Muscle of arm (tissue), 12 donors: ENCODE data around the gene TTLL11. TPM values are rescaled to one million over a fixed set of nuclear protein-coding genes. Genes with fewer than 3 reads are reported as not detected.

Experiments used
- DNase-seq: peaks from one replicate; pipeline ENCODE4 v3.0.0-alpha.2; 2013
- polyA plus RNA-seq, 12 donors: library from polyadenylated mRNA; unstranded; fragments of 120-200 nt; gene quantifications; one replicate each; pipeline ENCODE4 v1.2.1, GENCODE V29; 2013; ENCODE audit not compliant: insufficient read length in 12 of 12

Gene TTLL11
- polyA plus RNA-seq, 12 donors = 13.0 to 36.5 (median 27.4) TPM; not detected in 1

DNA sequence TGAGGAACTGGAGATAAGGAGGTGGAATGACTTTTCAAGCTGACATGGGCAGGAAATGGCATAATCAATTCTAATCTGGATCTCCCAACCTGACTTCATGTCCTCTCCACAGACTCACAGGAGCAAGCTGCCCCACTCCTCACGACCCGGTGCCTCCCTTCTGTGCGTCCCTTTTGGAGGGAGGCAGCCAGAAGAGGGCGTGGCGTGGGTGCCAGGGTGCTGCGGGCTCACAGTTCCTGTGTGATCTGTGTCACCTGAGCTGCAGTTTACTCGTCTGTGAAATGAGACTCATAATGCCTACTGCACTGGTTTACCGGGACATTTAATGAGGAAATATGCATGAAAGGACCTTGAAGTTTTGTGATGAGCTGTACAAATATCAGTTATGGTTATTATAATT lies 234.3 kb downstream of the TTLL11 start:
- DNase-seq = no peak

DNA sequence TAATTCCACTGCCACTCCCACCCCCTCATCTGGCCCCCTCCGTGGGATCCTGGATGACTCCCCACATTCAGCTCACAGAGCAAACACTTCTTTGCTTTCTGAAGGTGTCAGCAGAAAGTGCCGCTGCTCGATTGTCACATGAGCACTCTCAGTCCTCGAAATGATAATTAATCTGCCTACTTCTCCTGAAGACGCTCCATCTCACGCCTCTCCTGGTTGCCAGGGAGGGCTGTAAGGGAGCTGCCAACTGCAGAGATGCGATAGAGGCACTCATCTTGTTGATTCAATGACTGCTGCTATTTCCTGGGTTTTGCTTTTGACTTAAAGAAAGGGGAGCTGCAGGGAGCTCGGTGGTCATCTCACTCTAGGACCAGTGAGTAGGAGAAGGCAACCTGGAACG lies 235.2 kb downstream of the TTLL11 start:
- no peak for DNase-seq

DNA sequence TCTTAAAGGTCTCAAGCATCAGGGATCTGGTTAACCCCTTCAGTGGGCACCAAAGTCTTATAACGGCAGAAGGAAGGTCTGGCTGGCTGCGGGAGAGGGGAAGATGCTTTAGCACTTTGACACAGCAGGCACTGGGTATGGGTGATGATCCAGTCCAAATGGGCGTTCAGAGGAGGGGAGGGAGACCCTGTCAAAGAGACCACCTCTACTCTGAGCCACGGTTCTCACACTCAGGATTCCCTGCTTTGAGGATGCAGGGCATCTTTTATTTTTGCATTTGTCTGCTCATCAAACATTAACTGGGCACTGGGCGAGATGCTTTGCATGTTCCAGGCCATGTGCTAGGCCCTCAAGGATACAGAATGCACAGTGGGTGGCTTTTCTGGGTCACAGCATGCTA lies 237.6 kb downstream of the TTLL11 start:
- DNase-seq = no peak

DNA sequence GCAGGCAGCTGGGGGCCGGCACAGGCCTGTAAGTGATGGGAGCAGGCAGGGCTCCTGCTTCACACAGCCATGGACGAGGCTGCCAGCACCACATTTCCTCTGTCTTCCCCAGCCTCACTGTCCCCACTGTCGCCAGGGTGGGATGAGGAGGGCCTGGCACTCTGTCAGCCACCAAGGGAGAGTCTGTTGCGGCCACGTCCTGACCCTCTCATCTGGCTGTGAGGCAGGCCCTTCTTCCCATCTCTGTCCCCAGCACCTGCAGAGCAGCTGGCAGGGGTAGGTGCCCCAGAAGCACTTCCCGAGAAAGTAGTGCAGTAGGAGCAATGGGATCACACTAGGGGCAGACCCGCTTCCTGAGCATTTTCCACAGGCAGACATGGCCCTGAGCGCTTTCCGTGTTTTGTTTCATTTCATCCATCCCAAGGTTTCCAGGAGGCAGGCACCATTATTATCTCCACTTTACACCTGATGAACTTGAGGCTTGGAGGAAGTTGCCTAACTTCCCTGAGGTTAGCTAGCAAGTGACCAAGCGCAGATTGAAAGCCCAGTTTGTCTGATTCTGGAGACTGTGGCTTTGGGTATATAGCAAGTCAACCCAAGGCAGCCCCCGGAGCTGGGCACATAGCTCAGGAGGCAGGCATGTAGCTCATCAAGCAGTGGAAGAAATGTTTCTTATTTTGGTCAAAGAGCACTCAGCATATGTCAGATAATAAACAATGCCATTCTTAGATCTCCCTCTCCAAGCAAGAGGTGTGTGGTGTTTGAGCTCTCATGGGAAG lies 239.3 kb downstream of the TTLL11 start:
- DNase-seq = no peak

DNA sequence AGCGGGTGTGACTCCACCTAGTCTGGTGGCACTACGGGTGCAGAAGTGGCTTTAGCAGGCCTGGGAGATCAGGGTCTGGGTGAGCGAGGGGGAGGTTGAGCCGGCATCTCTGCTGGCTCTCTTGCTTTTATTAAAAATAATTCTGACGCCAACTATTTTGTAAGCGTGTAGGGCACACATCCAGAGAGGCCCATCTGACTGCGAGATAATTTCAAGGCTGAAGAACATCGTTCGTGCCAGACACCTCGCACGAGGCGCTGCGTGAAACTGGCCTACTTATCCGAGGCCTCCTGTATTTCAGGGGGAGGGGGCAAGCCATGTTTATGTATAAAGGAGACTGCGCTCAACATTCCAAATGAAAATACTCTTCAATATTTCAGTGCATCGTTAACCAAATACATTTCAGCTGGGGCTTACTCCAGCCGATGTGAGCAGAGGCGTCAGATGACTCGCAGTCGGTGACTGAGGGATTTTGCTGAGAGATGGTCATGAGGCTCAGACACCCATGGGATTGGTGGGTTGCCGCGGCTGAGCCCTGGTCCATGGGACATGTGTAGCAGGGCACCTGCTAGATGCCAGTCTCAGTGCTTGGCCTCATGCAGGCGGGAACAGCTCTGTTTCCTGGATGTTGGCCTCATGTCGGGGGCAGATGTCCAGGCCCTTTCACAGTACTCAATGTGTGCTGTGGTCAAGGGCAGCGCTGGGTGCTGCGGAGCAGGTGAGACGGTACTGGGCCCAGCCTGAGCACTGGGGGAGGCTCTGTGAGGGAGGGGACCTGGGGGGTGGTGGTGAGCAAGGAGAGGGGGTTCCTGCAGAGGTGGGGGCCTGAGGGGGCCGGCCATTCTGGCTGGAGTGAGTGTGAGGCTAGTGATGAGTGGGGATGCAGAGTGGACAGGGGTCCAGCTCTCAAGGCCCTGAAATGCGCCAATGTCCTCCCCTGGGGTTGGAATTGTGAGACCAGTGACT lies 240.2 kb downstream of the TTLL11 start:
- peak; percentile 59 for DNase-seq

DNA sequence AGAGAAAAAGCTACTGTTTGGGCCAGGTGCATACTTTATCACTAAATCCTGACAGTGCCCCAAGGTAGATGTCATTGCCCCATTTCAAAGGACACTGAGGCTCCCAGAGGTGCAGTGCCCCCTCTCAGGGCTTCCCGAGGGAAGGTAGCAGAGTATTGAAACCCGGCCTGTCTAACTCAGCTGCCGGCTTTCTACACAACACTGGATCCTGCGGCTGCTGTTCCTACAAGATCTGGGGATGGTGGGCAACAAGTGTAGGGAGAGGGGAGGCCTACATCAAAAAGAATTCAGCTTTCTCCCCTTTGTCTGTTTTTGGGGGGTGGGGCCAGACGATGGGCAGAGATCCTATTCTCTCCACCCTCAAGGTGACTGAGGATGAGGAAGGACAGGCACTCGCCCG lies 240.9 kb downstream of the TTLL11 start:
- no peak for DNase-seq

DNA sequence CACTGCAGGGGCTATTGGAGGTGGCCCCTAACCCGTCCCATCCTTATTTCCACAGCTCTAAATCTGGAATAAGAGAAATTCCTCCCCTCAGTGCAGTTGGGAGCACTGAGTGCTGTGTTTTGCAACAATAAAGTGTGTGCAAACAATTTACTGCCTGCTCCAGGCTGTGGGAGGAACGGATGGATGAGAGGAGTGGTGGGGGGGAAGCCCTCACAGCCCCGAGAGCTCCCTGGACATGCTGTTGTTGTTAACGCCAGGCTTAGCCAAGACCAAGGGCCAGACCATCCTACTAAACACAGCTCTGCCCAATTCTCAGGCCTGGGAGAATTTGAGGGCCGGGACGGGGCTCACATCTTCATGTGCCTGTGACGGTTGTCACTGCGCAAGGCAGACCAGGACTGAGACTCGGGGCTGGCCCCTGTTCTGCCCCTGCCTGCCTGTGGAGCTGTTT lies 241.4 kb downstream of the TTLL11 start:
- DNase-seq = peak; percentile 51

DNA sequence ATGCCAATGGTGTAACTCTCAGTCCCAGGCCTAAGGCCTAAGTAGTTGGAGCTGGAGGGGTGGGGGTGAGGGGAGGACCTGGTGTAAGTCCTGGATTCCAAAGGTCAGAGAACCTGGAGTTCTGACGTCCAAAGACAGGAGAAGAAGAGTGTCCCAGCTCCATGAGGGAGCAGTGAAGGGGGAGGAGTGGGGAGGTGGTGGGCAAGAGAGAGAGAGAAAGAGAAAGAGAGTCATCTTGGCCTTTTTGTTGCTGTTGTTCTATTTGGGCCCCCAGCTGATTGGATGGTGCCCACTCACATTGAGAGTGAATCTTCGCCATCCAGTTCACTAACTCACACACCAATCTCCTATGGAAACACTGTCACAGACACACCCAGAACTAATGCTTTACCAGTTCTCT lies 242.7 kb downstream of the TTLL11 start:
- no peak for DNase-seq

DNA sequence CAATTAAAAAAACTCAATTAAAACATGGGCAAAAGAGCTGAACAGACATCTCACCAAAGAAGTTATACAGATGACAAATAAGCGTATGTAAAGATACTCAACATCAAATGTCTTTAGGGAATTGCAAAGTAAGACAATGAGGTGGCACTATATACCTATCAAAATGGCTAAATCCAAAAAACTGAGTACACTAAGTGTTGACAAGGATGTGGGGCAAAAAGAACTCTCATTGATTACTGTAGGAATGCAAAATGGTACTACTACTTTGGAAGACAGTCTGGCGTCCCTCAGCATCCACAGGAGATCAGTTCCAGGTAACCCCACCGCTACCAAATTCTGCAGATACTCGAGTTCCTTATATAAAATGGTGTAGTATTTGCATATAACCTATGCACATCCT lies 243.6 kb downstream of the TTLL11 start:
- DNase-seq = no peak

DNA sequence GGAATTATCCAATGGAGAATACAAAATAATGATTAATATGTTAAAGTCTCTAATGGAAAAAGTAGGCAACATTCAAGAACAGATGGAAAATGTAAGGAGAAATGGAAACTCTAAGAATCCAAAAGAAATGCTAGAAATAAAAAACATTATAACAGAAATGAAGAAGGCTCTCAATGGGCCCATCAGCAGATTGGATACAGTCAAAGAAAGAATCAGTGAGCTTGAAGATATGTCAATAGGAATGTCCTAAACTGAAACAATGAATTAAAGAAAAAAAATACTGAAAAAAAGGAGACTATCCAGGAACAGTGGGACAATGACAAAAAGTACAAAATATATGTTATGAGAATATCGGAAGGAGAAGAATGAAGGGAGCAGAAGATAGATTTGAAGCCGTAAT lies 248.5 kb downstream of the TTLL11 start:
- no peak for DNase-seq

DNA sequence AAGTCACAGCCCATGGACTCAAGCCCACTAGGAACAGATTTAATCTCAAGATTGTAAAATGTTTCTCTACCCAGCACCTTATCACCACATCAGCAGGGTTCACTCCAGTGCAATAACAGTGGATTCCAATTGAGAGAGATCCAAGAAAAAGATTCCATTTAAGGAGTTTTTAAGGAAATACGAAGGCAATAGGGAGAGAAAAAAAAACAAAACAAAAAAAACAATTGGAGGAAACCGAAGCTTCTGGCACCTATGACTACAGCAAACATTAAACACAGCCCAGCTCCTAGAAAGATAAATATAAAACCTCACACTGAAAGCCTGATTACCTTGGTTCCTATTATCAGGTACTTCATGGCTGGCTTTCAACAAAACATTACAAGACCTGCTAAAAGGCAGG lies 249.0 kb downstream of the TTLL11 start:
- no peak for DNase-seq

DNA sequence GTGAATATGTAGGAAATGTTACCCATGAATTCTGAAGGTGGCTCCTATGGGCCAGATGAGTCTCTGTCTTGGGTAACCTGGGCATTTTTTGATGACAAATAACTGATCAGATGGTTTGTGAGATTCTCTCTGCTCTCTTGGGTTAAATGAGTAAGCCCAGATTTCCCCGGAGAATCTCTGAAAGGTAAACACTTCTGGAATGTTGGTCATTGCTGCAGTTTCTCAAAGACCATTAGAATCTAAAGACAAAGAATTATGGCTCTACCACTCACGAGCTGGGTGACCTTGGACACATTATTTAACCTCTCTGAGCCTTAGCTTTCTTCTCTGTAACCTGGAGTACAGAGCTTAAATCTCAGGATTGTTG lies 250.5 kb downstream of the TTLL11 start:
- DNase-seq = no peak

DNA sequence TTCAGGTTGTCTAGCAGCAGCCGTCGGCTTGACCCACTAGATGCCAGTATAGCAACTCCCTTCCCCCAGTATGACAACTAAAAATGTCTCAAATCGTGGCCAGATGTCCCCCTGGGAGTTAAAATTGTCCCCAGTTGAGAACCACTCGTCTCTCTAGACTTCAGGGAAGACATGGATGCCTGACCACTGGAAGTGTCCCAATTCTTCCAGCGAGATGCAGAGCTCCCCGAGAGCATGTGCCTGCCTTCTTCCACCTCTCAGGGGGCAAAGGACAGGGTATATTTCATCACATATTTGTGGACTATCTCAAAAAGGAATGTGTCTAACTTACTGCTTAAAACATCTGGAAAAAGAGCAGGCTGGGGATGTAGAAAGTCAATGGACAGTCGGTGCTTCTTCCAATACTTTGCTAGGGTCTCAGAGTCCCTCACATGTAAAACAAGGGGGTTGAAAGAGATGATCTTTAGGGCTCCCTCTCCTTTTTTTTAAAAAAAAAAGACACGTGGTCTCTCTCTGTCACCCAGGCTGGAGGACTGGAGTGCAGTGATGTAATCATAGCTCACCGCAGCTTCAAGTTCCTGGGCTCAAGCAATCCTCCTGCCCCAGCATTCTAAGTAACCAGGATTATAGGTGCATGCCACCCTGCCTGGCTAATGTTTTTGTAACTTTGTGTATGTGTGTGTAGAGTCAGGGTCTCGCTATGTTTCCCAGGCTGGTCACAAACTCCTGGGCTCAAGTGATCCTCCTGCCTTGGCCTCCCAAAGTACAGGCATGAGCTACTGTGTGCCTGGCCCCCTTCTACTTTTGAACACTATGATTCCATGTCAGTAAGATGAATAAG lies 251.1 kb downstream of the TTLL11 start:
- DNase-seq = no peak

DNA sequence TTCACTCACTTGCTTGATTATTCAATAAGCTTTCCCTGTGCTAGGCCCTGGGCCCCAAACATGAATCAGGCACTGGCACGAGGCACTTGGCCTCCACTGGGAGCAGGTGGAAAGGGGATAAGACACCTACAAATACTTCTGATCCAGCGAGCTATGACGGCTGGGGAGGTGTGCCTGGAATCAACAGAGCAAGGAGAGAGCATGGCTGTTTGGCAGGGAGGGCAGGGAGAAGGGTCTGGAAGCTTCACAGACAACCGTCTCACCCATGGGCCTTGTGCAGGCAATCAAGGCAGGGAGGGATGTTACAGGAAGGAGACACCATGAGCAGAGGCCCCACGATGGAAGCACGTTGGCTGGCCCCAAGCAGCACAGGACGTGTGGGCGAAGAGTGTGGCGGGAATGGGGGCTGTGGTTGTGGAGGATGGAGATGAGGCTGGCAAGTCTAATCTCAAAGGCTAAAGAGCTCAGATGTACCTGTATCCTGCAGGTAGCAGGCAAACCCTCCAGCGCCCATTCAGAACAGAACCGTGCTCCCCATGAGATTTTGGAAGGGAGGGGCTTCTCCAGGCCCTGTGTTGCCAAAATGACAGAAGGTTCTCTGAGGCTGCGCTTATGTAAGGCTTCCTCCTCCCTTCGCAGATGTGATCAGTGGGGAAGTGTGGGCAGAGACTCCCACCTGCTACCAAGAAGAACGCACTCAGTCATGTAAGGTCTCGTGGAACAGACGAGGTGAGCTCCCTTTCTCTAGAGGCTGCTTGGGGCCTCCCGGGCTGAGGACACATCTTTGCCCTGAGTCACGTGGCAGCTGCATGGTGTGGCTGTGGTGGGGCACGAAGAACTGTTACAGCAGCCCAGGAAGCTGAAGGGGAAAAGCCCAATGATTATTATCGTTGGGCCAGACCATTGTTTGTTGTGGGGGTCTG lies 252.0 kb downstream of the TTLL11 start:
- no peak for DNase-seq

DNA sequence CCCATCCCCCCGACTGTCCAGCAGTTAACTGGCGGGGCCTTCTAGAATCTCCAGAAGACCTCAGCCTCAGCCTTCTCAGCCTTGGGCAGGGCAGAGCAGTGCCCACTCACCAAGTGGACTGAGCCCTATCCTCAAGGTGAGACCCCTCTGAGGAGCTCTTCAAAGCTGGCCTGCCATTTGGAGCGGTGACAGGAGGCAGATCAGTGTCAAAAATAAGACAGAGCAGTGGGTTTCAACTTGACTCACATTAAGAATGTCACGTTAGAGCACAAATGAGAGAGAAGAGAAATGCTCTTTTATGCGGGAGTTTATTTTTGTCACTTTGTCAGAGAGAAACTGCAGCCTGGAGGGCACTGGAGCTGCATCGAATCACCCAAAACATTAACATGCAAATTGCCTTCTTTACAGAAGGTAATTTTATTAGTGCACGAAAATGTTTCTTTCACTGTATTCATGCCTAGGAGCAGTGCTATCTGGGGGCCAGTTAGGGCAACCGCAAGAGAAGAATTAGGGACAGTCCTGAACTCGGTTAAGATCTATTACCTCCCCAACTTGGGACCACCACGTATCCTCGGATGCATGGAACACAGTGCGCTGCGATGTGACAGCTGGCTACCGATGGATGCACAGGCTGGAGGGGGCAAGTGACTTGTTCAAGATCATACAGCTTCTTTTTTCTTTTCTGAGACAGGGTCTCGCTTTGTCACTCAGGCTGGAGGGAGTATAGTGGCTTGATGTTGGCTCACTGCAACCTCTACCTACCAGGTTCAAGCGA lies 253.2 kb downstream of the TTLL11 start:
- no peak for DNase-seq

DNA sequence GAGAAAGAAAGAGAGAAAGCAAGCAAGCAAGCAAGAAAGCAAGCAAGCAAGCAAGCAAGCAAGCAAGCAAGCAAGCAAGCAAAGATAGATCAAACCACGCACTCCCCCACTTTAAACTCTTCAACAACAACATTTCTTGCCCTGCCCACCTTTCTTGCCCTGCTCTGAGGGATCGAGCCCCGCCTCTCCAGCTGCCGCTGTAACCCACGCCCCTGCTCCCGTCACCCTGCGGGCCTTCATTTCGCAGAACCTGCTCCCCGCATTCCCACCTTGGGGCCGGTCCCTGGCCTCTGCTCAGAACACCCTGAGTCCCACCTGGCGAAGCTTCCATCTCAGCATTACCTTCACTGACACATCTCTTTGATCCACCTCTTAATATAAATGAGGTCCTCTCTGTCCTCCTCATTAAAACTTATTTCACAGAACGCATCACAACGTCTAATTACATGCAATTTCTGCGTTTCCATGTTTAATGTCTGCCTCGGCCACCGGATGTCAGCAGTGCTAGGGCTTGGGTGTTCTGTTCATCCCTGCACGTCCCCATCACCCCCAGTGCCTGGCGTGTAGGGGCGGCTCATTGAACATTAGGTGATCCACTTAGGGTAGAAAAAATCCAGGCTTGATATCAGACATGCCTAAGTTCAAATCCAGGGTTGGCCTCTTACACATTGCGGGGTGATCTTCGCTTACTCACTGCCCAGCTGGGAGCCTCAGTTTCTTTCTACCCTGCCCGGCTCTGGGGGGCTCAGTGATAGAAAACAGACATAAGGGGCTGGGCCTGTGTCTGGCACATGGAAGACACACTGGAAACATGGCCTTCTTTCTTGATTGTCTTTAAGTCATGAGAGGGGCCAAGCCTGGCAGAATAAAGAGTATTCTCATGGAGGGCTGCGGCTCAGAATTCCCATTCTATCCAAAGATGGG lies 254.1 kb downstream of the TTLL11 start:
- DNase-seq = no peak

DNA sequence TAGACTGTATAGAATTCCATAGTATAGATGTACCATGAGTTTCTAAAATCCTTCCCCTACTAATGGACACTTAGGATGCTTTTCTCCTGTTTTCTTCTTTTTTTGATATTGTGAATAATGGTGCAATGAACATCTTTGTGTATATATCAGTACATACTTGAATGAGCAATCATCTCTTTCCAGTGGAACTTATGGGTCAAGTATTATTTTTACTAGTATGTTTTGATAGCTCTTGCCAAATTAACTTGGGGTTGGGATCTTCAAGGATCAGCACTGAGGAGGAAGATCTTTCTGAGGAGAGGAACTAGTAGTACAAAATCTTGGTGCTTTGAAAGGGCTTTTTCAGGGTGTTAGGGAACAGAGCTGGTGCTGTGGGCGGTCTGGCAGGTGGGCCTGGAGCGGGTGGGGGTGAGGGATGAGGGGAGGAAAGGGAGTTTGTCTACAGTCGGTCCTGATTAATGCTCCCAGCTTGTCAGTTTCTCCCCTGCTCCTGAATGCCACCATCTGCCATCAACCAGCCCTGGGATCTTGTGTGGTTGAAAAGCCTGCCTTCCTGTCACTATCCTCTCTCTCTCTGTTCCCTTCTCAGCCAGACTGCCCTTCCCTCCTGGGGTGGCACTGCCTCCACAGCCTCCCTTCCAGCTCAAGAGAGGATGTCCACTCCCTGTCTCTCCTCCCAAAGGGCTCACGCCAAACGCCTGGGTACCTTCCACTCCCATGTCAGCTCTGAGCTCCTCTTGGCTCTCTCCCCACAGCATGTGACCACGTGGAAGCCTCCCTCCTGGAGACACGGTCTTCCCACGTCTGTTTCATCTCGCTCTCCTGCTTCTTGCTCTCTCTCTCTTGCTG lies 255.8 kb downstream of the TTLL11 start:
- DNase-seq = no peak

DNA sequence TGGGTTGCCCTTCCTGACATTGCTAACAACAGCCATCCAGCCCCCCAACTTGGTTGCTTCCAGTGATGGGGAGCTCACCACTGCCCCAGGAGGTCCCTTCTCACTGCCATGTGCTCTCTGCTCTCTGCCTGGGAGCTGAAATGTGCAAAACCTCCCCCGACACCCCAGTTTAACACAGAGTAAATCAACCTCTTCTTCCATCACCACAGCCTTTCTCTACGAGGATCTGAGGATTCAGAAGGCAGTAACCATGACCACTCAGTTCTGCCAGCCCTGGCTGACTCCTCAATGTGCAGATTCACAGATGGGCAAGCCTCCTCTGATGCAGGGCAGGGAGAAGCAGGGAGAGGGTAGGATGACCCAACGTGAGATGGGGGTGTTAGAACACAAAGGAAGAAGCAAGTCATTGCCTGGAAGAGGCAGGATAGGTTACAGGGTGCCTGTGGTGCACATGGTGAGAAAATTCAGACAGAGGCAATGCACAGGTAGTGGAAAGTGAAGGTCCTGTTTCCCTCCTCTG lies 256.7 kb downstream of the TTLL11 start:
- DNase-seq = no peak
